GM23338 (cell line): ENCODE data around the gene HOXA9. TPM values are rescaled to one million over a fixed set of nuclear protein-coding genes. Genes with fewer than 3 reads are reported as not detected.
A peak's percentile ranks its signal among the peaks of the same experiment; 100 is the strongest.

Experiments
- ATAC-seq: fragments of 200-7000 bp; cut with Tn5 transposase; 3 replicates; pipeline ENCODE4 v1.9.1; 2020
- DNase-seq: peaks from one replicate; pipeline ENCODE4 v3.0.0-alpha.2; 2015; ENCODE audit warnings: low spot score
- H2AFZ ChIP-seq: fragments of 200-600 bp; sonication (generic); 2 replicates; pipeline ENCODE4 v1.8.0; 2016; ENCODE audit warnings: antibody characterized with exemption, mild to moderate bottlenecking, moderate library complexity
- H3F3A ChIP-seq: fragments of 200-600 bp; sonication (generic); replicated peaks from 2 replicates; pipeline ENCODE4 v1.8.0; 2017; ENCODE audit warnings: antibody characterized with exemption, mixed run types, low read depth
- H3K27ac ChIP-seq: fragments of 200-600 bp; sonication (generic); 2 replicates; pipeline ENCODE4 v1.6.1; 2016; ENCODE audit warnings: low read depth
- H3K27me3 ChIP-seq: fragments of 200-600 bp; sonication (generic); 2 replicates; pipeline ENCODE4 v1.8.0; 2016; ENCODE audit warnings: mild to moderate bottlenecking, mixed run types, moderate library complexity; ENCODE audit not compliant: insufficient read depth
- H3K36me3 ChIP-seq: fragments of 200-600 bp; sonication (generic); 2 replicates; pipeline ENCODE4 v1.8.0; 2016; ENCODE audit warnings: mild to moderate bottlenecking; ENCODE audit not compliant: insufficient read depth
- H3K4me1 ChIP-seq: fragments of 200-600 bp; sonication (generic); 2 replicates; pipeline ENCODE4 v1.8.0; 2016; ENCODE audit warnings: mild to moderate bottlenecking, moderate library complexity; ENCODE audit not compliant: insufficient read depth
- H3K4me2 ChIP-seq: fragments of 200-600 bp; sonication (generic); 2 replicates; pipeline ENCODE4 v1.7.1; 2017; ENCODE audit warnings: mixed run types
- H3K4me3 ChIP-seq: fragments of 200-600 bp; sonication (generic); 2 replicates; pipeline ENCODE4 v1.6.1; 2016; ENCODE audit warnings: mixed run types
- H3K79me2 ChIP-seq: fragments of 200-600 bp; sonication (generic); replicated peaks from 2 replicates; pipeline ENCODE4 v1.8.0; 2017; ENCODE audit warnings: mild to moderate bottlenecking; ENCODE audit not compliant: insufficient read depth
- H3K9me2 ChIP-seq: fragments of 200-600 bp; sonication (generic); 2 replicates; pipeline ENCODE4 v1.8.0; 2017; ENCODE audit not compliant: insufficient read depth
- H4K20me1 ChIP-seq: fragments of 200-600 bp; sonication (generic); replicated peaks from 2 replicates; pipeline ENCODE4 v1.8.0; 2017; ENCODE audit warnings: mild to moderate bottlenecking; ENCODE audit not compliant: insufficient read depth
- H3K27ac Mint-ChIP-seq: 2 replicates; pipeline ENCODE4 v1.8.0; 2020; ENCODE audit warnings: inconsistent platforms, mild to moderate bottlenecking, moderate library complexity, mixed read lengths
- H3K27me3 Mint-ChIP-seq: 3 replicates; pipeline ENCODE4 v1.8.0; 2022; ENCODE audit warnings: low read depth, mild to moderate bottlenecking, moderate library complexity, mixed read lengths, inconsistent platforms; ENCODE audit not compliant: insufficient read depth, poor library complexity
- H3K36me3 Mint-ChIP-seq: 3 replicates; pipeline ENCODE4 v1.8.0; 2021; ENCODE audit warnings: low read depth, mild to moderate bottlenecking, inconsistent platforms, moderate library complexity, mixed read lengths
- H3K4me1 Mint-ChIP-seq: 3 replicates; pipeline ENCODE4 v1.8.0; 2020; ENCODE audit warnings: mild to moderate bottlenecking, inconsistent platforms, mixed read lengths
- H3K4me3 Mint-ChIP-seq: 3 replicates; pipeline ENCODE4 v1.8.0; 2021; ENCODE audit warnings: moderate library complexity, mild to moderate bottlenecking, inconsistent platforms, mixed read lengths
- H3K9me3 Mint-ChIP-seq: 3 replicates; pipeline ENCODE4 v1.8.0; 2020; ENCODE audit warnings: moderate library complexity, mild to moderate bottlenecking, inconsistent platforms, mixed read lengths
- EZH2 ChIP-seq: fragments of 200-600 bp; sonication (generic); IDR thresholded peaks from one replicate; pipeline ENCODE4 v1.8.0; 2017; ENCODE audit warnings: antibody characterized with exemption, mild to moderate bottlenecking, low read depth; ENCODE audit not compliant: unreplicated experiment
- EZH2phosphoT487 ChIP-seq: fragments of 200-600 bp; sonication (generic); IDR thresholded peaks from one replicate; pipeline ENCODE4 v1.8.1; 2018; ENCODE audit warnings: antibody characterized with exemption; ENCODE audit not compliant: unreplicated experiment
- JUNB ChIP-seq: IDR thresholded peaks from one replicate; pipeline ENCODE4 v1.6.1; 2016; ENCODE audit warnings: antibody characterized with exemption; ENCODE audit not compliant: unreplicated experiment
- NANOG ChIP-seq: IDR thresholded peaks from 2 replicates; pipeline ENCODE4 v1.6.1; 2016; ENCODE audit warnings: antibody characterized with exemption, borderline replicate concordance
- POLR2AphosphoS5 ChIP-seq: IDR thresholded peaks from 2 replicates; pipeline ENCODE4 v1.6.1; 2016; ENCODE audit warnings: antibody characterized with exemption, low read depth
- ZNF331 ChIP-seq: fragments of 250-450 bp; sonication (Bioruptor Pico); IDR thresholded peaks from 2 replicates; pipeline ENCODE4 v1.5.0; 2020; ENCODE audit warnings: low read depth, mild to moderate bottlenecking, moderate library complexity
- polyA plus RNA-seq: library from polyadenylated mRNA; unstranded; fragments of >200 nt; fragmentation: Nextera tagmentation; extraction: Ambion mirVana; gene quantifications from 2 replicates; pipeline ENCODE4 v1.2.1, GENCODE V29; 2016
- total RNA-seq: library from RNA; depleted of rRNA; stranded (reverse); fragments of >200 nt; shearing (Covaris generic); gene quantifications from 2 replicates; pipeline ENCODE4 v1.2.3, GENCODE V29; 2014
- TF ChIP-seq, protein P1 (sequence below): IDR thresholded peaks from 2 replicates; pipeline ENCODE4 v1.6.1; 2016; ENCODE audit warnings: antibody characterized with exemption
- TF ChIP-seq, protein P2 (sequence below), 2 experiments: fragments of 200-600 bp in 1 of 2; sonication (generic) in 1 of 2; conservative IDR thresholded peaks; 2 replicates each; pipeline versions ENCODE4 v1.5.1 to v1.6.1; 2016 to 2017; ENCODE audit warnings: antibody characterized with exemption in 2 of 2, low read depth in 2 of 2, mild to moderate bottlenecking in 2 of 2, moderate library complexity in 1 of 2
- TF ChIP-seq, protein P3 (sequence below): IDR thresholded peaks from one replicate; pipeline ENCODE4 v1.6.1; 2018; ENCODE audit warnings: antibody characterized with exemption; ENCODE audit not compliant: unreplicated experiment
- TF ChIP-seq, protein P4 (sequence below): fragments of 250-450 bp; sonication (Bioruptor Pico); IDR thresholded peaks from 2 replicates; pipeline ENCODE4 v1.5.0; 2020; ENCODE audit warnings: mild to moderate bottlenecking, moderate library complexity

HOXA9 gene
- total and polyA plus RNA-seq, 2 experiments from 2014 or later, result not detected

DNA sequence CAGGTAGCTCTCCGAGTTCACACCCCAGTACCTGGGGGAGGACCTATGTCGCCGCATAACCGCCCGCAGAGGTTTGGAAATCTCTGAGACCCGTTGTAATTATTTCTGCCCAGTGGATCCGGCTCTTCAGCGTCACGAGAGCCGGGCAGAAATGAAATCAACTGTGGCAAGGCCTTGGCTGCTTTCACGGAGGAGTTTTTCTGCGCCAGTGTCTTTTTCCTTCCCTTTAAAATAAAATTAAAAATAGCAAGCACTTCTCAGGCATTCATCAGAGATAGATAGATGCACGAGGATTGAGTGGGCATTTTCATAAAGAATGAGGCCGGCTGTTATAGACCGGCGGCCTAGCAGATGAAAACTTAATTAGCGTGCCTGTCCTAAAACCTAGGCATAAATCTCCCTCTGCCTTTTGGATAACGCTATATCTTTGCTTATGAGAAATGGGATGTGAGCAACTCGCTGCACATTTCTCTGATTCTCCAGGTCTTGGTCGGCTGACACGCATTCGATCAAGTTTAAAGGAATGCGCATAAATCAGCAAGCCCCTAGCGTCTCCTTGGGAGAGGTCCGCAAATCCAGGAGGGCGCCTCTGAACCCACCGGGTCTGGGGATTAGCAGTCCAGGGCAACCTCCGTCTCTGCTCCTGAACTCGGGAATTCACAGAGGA is 28.1 kb upstream of the HOXA9 start:
- H3K27ac Mint-ChIP-seq, result no peak overlapping the region
- H3K4me3 ChIP-seq, result no peak overlapping the region
- H3K27ac ChIP-seq, result no peak overlapping the region
- no peaks in the 10 kb centered on the region for H3K36me3 ChIP-seq
- H3K9me2 ChIP-seq, result no peaks in the 10 kb centered on the region
- peaks cover 15% of the 10 kb centered on the region for H3K4me1 Mint-ChIP-seq
- peaks cover 95% of the 10 kb centered on the region for H3K27me3 Mint-ChIP-seq
- TF ChIP-seq ZNF331 (CRISPR knock-in tag) (no peak), POLR2AphosphoS5 (no peak), EZH2phosphoT487 (peak; percentile 94), JUNB (no peak), NANOG (no peak), EZH2 (peak; percentile 88)
- TF ChIP-seq, protein P1, sequence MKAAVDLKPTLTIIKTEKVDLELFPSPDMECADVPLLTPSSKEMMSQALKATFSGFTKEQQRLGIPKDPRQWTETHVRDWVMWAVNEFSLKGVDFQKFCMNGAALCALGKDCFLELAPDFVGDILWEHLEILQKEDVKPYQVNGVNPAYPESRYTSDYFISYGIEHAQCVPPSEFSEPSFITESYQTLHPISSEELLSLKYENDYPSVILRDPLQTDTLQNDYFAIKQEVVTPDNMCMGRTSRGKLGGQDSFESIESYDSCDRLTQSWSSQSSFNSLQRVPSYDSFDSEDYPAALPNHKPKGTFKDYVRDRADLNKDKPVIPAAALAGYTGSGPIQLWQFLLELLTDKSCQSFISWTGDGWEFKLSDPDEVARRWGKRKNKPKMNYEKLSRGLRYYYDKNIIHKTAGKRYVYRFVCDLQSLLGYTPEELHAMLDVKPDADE, result no peak
- TF ChIP-seq, protein P2, sequence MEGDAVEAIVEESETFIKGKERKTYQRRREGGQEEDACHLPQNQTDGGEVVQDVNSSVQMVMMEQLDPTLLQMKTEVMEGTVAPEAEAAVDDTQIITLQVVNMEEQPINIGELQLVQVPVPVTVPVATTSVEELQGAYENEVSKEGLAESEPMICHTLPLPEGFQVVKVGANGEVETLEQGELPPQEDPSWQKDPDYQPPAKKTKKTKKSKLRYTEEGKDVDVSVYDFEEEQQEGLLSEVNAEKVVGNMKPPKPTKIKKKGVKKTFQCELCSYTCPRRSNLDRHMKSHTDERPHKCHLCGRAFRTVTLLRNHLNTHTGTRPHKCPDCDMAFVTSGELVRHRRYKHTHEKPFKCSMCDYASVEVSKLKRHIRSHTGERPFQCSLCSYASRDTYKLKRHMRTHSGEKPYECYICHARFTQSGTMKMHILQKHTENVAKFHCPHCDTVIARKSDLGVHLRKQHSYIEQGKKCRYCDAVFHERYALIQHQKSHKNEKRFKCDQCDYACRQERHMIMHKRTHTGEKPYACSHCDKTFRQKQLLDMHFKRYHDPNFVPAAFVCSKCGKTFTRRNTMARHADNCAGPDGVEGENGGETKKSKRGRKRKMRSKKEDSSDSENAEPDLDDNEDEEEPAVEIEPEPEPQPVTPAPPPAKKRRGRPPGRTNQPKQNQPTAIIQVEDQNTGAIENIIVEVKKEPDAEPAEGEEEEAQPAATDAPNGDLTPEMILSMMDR (conservative IDR thresholded peaks at IDR 0.05; ENCODE audit: low read depth in 2 of 2), result no peak
- TF ChIP-seq, protein P3, sequence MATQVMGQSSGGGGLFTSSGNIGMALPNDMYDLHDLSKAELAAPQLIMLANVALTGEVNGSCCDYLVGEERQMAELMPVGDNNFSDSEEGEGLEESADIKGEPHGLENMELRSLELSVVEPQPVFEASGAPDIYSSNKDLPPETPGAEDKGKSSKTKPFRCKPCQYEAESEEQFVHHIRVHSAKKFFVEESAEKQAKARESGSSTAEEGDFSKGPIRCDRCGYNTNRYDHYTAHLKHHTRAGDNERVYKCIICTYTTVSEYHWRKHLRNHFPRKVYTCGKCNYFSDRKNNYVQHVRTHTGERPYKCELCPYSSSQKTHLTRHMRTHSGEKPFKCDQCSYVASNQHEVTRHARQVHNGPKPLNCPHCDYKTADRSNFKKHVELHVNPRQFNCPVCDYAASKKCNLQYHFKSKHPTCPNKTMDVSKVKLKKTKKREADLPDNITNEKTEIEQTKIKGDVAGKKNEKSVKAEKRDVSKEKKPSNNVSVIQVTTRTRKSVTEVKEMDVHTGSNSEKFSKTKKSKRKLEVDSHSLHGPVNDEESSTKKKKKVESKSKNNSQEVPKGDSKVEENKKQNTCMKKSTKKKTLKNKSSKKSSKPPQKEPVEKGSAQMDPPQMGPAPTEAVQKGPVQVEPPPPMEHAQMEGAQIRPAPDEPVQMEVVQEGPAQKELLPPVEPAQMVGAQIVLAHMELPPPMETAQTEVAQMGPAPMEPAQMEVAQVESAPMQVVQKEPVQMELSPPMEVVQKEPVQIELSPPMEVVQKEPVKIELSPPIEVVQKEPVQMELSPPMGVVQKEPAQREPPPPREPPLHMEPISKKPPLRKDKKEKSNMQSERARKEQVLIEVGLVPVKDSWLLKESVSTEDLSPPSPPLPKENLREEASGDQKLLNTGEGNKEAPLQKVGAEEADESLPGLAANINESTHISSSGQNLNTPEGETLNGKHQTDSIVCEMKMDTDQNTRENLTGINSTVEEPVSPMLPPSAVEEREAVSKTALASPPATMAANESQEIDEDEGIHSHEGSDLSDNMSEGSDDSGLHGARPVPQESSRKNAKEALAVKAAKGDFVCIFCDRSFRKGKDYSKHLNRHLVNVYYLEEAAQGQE, result no peak
- TF ChIP-seq, protein P4, sequence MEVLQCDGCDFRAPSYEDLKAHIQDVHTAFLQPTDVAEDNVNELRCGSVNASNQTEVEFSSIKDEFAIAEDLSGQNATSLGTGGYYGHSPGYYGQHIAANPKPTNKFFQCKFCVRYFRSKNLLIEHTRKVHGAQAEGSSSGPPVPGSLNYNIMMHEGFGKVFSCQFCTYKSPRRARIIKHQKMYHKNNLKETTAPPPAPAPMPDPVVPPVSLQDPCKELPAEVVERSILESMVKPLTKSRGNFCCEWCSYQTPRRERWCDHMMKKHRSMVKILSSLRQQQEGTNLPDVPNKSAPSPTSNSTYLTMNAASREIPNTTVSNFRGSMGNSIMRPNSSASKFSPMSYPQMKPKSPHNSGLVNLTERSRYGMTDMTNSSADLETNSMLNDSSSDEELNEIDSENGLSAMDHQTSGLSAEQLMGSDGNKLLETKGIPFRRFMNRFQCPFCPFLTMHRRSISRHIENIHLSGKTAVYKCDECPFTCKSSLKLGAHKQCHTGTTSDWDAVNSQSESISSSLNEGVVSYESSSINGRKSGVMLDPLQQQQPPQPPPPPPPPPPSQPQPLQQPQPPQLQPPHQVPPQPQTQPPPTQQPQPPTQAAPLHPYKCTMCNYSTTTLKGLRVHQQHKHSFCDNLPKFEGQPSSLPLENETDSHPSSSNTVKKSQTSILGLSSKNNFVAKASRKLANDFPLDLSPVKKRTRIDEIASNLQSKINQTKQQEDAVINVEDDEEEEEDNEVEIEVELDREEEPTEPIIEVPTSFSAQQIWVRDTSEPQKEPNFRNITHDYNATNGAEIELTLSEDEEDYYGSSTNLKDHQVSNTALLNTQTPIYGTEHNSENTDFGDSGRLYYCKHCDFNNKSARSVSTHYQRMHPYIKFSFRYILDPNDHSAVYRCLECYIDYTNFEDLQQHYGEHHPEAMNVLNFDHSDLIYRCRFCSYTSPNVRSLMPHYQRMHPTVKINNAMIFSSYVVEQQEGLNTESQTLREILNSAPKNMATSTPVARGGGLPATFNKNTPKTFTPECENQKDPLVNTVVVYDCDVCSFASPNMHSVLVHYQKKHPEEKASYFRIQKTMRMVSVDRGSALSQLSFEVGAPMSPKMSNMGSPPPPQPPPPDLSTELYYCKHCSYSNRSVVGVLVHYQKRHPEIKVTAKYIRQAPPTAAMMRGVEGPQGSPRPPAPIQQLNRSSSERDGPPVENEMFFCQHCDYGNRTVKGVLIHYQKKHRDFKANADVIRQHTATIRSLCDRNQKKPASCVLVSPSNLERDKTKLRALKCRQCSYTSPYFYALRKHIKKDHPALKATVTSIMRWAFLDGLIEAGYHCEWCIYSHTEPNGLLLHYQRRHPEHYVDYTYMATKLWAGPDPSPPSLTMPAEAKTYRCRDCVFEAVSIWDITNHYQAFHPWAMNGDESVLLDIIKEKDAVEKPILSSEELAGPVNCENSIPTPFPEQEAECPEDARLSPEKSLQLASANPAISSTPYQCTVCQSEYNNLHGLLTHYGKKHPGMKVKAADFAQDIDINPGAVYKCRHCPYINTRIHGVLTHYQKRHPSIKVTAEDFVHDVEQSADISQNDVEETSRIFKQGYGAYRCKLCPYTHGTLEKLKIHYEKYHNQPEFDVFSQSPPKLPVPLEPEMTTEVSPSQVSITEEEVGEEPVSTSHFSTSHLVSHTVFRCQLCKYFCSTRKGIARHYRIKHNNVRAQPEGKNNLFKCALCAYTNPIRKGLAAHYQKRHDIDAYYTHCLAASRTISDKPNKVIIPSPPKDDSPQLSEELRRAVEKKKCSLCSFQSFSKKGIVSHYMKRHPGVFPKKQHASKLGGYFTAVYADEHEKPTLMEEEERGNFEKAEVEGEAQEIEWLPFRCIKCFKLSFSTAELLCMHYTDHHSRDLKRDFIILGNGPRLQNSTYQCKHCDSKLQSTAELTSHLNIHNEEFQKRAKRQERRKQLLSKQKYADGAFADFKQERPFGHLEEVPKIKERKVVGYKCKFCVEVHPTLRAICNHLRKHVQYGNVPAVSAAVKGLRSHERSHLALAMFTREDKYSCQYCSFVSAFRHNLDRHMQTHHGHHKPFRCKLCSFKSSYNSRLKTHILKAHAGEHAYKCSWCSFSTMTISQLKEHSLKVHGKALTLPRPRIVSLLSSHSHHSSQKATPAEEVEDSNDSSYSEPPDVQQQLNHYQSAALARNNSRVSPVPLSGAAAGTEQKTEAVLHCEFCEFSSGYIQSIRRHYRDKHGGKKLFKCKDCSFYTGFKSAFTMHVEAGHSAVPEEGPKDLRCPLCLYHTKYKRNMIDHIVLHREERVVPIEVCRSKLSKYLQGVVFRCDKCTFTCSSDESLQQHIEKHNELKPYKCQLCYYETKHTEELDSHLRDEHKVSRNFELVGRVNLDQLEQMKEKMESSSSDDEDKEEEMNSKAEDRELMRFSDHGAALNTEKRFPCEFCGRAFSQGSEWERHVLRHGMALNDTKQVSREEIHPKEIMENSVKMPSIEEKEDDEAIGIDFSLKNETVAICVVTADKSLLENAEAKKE (CRISPR knock-in tag), result no peak
- H4K20me1 ChIP-seq, result peaks cover 33% of the 10 kb centered on the region
- peaks cover 31% of the 10 kb centered on the region for H3K4me1 ChIP-seq
- ATAC-seq (no peak), DNase-seq (peak; percentile 65)
- H3K79me2 ChIP-seq, result no peaks in the 10 kb centered on the region
- no peak overlapping the region for H3K4me3 Mint-ChIP-seq
- H2AFZ ChIP-seq, result no peak overlapping the region
- no peak overlapping the region; the same call in 1 of the 2 replicates for H3K4me2 ChIP-seq
- peaks cover 100% of the 10 kb centered on the region for H3K27me3 ChIP-seq
- H3K36me3 Mint-ChIP-seq, result no peaks in the 10 kb centered on the region
- no peaks in the 10 kb centered on the region; the same call in 2 of the 3 replicates for H3K9me3 Mint-ChIP-seq
- peaks cover 37% of the 10 kb centered on the region for H3F3A ChIP-seq
